T-helper 22 cell (primary cell): ENCODE measurements around the gene CHCHD3.

Experiments
- DNase-seq: peaks from one replicate; pipeline ENCODE4 v3.0.0-alpha.2; 2020; ENCODE audit warnings: low read depth

The CHCHD3 gene

DNA sequence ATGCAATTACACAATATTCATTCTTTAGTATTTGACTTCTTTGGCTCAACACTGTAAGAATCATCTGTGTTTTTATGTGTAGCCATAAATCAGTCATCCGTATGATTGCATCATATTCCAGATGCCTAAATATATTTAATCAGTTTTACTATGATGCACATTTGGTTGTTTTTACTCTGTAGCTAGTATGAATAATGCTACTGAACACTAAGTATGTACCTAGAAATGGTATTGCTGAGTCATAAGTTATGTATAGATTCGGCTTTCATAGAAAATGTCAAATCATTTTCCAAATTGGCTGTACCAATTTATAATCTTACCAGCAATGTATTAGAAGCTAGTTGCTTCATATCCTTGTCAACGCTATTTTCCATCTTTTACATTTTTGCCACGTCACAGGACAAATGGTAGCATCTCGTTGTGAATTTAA is 308.3 kb downstream of the CHCHD3 start:
- no peak for DNase-seq

DNA sequence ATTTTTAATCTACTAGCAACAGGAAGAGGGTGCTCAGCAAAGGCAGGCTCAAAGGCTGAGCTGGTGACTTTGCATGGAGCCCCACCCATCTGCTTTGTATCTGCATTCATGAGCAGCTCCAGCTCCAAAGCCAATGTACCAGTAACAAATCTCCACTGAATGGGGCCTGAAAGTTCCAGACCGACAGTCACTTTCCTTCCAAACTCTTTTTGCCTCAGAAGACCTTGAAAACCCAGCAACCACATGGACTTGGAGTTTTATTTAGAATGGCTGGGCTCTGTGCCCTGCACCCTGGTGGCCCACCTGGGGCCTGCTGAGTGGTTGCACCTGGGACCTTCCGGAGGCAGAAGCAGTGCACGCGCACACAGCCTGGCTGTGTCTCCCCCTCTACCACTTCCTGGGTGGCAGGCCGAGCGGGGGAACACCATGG is 310.6 kb downstream of the CHCHD3 start:
- no peak for DNase-seq

- DNase-seq, result no peak
Observed at GRCh38 chr7:132770055-132770454, 311.8 kb downstream of the CHCHD3 start.

DNA sequence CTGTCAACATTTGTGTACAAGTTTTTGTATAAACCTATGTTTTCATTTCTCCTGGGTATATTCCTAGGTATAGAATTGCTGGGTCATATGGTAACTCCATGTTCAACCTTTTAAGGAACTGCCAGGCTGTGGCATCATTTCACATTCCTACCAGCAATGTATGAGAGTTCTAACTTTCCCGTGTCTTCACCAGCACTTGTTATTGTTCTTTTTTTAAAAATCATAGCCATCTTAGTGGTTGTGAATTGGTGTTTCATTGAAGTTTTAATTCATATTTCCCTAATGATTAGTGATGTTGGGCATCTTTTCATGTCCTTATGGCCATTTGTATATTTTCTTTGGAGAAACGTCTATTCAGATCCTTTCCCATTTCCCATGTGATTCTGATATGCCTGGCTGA is 312.6 kb downstream of the CHCHD3 start:
- DNase-seq, result no peak

- no peak for DNase-seq
Observed at GRCh38 chr7:132768099-132768498, 313.8 kb downstream of the CHCHD3 start.

- no peak for DNase-seq
Observed at GRCh38 chr7:132767378-132767777, 314.5 kb downstream of the CHCHD3 start.

DNA sequence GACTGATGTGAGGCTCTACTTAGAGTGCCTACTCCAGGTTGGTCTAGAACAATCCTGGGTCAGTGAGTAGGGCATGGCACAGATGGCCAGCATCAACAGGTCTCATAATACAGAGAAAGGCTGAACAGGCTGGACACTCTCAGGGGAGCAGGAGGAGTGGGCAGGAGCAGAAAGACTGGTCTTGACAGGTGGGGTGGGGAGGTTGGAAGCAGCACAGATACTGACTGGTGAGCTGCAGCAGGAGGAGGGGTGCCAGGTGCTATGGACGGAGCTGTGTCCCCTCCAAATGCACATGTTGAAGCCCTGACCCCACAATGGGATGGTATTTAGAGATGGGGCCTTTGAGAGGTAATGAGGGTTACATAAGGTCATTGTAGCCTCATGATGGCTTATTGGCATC is 315.2 kb downstream of the CHCHD3 start:
- DNase-seq, result no peak

DNA sequence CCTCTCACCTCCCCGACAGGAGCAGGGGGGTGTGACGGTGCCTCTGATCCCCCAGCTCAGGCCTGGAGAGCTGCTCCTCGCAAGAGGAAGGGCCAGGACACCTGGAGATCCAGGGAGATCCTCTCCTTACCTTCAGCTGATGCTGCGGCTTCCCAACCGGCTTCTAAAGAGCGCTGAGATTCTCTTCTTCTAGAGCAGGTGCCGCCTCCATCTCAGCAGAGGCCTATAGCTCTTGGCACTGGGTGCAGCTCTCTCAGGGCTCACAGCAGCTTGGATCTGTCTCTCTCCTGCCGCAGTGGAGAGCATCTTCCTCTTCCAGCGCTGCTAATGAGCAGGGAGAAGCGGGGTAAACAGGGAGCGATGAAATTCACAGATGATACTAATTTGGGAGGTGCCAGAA is 316.0 kb downstream of the CHCHD3 start:
- no peak for DNase-seq

- DNase-seq, result no peak
Observed at GRCh38 chr7:132764762-132765161, 317.1 kb downstream of the CHCHD3 start.

DNA sequence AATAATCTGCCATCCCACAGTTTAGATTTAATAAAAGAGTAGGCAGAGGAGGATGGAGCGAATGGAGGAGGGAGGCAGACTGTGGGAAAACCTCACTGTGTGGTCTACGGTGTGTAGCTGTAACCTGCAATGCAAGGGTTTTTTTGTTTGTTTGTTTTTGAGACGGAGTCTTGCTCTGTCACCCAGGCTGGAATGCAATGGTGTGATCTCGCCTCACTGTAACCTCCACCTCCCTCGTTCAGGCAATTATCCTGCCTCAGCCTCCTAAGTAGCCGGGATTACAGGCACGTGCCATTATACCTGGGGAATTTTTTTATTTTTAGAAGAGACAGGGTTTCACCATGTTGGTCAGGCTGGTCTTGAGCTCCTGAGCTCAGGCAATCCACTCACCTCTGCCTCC is 321.0 kb downstream of the CHCHD3 start:
- no peak for DNase-seq

GRCh38 chr7:132760244-132760623 is 321.7 kb downstream of the CHCHD3 start:
- DNase-seq, result no peak

- no peak for DNase-seq
Observed at GRCh38 chr7:132759482-132760243, 322.2 kb downstream of the CHCHD3 start.

DNA sequence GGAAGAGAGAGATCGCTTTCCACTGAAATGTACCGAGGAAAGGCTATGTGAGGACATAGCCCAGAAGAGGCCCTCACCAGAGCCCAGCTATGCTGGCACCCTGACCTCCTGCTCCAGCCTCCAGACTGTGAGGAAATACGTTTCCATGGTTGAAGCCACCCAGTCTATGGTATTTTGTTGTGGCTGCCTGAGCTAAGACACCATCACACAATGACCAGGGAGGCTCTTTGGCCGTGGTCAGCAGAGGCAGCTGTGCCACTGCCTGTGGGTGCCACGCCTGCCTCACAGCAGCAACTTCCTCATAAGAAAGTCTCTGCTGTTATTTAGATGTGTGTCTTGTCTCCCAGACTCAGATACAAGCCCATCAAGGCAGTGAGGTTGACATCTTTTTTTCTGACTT is 322.9 kb downstream of the CHCHD3 start:
- DNase-seq, result no peak

DNA sequence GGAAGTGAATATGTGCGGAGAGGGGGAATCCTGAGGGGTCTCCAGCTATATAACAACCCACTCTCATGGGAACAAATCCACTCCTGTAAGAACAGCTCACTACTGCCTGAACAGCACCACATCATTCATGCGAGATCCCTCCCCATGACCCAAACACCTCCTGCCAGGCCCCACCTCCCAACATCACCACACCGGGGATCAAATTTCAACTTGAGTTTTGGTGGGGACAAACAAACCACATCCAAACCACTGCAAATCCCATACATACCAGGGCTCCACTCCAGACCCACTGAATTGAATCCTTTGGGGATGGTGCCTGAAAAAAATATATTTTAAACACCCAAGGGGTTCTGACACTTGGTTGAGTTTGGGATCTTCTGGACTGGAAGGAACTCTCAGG is 324.1 kb downstream of the CHCHD3 start:
- no peak for DNase-seq

GRCh38 chr7:132756484-132756990 is 325.4 kb downstream of the CHCHD3 start:
- no peak for DNase-seq

- no peak for DNase-seq
Observed at GRCh38 chr7:132755538-132756483, 326.1 kb downstream of the CHCHD3 start.

- DNase-seq, result no peak
Observed at GRCh38 chr7:132752431-132752830, 329.5 kb downstream of the CHCHD3 start.

GRCh38 chr7:132751244-132751647 is 330.6 kb downstream of the CHCHD3 start:
- DNase-seq, result no peak

DNA sequence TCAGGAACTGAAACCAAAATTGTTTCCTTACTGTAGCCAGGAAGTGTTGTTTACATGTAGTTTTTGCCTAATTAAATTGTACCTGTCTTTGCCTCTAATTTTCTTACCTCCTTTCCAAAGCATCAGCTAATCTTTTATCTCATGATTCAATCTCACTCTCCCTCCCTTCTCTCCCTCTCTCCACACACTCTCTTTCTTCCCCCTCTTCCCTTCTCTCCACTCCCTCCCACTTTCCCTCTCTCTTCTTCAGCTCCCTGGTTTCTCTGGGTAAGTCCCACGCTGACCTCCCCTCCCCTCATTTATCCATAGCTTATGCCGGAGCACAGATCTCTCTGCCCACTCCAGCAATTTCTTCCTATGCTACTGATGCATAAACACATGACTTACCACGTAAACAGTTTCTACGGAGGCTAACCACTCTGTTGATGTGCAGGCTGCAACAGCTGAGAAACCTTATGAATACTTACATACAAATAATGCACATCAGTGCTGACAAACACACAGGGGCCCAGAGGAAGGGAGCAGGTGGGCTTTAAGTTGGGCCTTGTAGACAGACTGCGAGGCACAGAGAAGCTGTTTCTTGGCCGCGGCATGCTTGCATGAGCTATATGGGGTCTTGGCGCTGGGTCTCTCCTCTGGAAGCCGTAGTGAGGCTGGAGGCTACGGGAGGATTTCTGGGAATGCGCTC is 331.2 kb downstream of the CHCHD3 start:
- DNase-seq, result no peak

- DNase-seq, result no peak
Observed at GRCh38 chr7:132750096-132750495, 331.8 kb downstream of the CHCHD3 start.

- no peak for DNase-seq
Observed at GRCh38 chr7:132745510-132745909, 336.4 kb downstream of the CHCHD3 start.

- DNase-seq, result no peak
Observed at GRCh38 chr7:132743974-132744373, 337.9 kb downstream of the CHCHD3 start.
